Left hindlimb (tissue), 1 donor: ENCODE data around the gene EHD2.
A peak's percentile ranks its signal among the peaks of the same experiment; 100 is the strongest.
"Not testable (repeated sequence)": the region's sequence is repeated elsewhere in the genome, so short reads cannot be mapped to it uniquely, and the experiment has no call there.

Source experiments
- DNase-seq: peaks from one replicate; pipeline ENCODE4 v3.0.0-alpha.2; 2018

EHD2 gene

DNA sequence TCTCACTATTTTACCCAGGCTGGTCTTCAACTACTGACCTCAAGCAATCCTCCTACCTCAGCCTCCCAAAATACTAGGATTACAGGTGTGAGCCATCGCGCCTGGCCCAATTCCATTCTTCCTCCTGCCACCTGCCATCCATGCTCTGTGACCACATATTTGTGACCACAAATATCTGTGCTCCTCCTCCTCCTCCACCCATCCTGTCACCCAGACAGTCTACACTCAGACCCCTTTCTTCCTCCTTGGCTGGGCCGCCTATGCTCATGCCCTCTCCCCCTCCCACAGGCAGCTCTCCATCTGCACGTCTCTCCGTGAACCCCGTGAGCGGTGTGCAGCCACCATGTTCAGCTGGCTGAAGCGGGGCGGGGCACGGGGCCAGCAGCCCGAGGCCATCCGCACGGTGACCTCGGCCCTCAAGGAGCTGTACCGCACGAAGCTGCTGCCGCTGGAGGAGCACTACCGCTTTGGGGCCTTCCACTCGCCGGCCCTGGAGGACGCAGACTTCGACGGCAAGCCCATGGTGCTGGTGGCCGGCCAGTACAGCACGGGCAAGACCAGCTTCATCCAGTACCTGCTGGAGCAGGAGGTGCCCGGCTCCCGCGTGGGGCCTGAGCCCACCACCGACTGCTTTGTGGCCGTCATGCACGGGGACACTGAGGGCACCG, 3.2 kb downstream of the EHD2 start:
- peak; percentile 2 for DNase-seq

DNA sequence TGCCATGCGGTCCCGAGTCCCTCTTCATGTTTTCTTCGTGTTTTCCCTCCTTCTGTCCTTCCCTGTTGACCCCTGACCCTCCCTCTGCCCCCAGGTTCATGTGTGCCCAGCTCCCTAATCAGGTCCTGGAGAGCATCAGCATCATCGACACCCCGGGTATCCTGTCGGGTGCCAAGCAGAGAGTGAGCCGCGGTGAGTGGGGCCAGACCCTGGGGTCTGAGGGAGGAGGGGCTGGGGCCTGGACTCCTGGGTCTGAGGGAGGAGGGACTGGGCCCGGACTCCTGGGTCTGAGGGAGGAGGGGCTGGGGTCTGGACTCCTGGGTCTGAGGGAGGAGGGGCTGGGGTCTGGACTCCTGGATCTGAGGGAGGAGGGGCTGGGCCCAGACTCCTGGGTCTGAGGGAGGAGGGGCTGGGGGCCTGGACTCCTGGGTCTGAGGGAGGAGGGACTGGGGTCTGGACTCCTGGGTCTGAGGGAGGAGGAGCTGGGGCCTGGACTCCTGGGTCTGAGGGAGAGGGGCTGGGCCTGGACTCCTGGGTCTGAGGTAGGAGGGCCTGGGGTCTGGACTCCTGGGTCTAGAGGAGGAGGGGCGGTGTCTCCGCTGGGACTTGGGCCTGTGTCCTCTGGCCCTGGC, 5.3 kb downstream of the EHD2 start:
- peak; percentile 29 for DNase-seq

DNA sequence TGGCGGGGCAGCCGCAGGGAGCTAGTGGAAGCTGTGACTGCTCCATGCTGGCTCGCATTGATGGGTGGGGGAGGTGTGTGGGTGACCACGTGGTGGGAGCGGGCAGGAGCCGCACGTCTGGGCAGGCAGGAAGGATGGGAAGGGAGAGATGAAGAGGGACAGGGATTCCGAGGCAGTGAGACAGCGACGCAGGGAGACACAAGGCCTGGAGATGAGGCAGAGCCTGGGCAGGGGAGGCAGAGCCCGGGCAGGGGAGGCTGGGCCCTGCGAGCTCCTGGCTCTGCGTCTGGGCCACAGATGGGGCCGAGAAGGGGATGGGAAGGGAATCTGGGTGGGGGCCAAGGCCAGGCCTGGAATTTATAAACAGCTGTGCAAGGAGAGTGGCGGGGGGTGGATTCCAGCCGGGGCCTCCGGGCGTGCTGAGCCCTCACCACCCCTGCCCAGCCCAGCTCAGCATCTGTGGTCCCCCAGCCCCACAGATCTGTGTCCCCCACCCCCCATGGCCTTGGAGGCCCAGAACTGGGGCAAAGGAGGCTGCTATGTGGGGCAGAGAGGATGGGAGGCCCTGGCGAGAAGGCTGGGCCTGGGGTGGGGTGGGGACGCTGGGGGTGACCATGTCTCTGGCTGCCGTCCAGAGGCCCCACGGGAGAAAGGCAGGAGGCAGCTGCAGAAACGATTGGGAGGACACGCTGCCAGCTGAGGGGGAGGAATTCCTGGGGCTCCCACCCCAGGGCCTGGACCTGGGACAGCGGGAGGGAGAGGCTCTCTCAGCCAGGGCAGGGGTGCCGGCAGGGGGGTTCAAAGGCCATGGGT, 6.0 kb downstream of the EHD2 start:
- peak; percentile 97 for DNase-seq

DNA sequence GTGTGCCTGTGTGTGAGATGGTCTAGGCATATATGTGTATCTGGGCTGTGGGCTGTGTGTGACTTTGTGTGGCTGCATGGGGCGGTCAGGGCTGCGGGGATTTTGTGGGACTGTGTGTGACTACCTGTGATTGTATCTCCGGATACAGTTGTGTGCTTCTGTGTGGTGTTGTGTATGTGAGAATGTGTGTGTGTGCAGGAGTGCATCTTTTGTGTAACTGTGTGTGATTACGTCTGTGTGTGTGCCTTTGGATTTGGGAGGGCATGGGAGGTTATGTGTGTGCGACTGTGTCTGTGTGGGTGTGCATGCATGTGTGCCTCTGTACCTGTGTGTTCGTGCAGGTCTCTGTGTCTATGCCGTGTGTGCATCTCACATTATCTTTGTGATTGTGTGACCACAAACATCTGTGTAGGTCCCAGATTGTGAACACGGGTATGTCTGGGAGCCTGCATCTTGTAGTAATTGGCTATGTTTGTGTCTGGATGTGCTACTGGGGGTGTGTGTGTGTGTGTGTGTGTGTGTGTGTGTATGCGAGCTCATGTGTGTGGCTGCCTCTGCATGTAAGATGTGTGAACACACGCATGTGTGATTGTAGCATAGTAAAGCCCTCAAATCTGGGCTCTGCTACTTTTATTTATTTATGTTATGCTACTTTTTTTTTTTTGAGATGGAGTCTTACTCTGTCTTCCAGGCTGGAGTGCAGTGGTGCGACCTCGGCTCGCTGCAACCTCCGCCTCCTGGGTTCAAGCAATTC, 7.6 kb downstream of the EHD2 start:
- peak; percentile 35 for DNase-seq

DNA sequence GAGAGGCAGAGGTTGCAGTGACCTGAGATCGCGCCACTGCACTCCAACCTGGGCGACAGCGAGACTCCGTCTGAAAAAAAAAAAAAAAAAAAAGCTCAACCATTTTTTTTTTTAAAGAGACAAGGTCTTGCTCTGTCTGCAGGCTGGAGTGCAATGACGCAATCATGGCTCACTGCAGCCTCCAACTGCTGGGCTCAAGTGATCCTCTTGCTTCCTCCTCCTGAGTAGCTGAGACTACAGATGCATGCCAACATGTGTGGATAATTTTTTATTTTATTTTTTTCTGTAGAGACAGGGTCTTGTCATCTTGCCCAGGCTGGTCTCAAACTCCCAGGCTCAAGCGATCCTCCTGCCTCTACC, 10.3 kb downstream of the EHD2 start:
- DNase-seq, result peak; percentile 76

DNA sequence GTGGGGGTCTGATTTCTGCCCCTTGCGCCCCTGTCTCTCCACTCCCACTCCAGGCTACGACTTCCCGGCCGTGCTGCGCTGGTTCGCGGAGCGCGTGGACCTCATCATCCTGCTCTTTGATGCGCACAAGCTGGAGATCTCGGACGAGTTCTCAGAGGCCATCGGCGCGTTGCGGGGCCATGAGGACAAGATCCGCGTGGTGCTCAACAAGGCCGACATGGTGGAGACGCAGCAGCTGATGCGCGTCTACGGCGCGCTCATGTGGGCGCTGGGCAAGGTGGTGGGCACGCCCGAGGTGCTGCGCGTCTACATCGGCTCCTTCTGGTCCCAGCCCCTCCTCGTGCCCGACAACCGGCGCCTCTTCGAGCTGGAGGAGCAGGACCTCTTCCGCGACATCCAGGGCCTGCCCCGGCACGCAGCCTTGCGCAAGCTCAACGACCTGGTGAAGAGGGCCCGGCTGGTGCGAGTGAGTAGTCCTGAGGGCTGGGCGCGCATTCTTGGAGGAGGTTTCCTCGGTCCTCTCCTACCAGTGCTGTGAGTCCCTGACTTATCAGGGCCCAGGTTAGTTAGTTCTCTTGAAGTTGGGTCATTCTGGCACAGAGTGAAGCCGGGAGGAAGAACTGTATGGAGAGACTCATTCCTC, 12.7 kb downstream of the EHD2 start:
- DNase-seq, result peak; percentile 10

DNA sequence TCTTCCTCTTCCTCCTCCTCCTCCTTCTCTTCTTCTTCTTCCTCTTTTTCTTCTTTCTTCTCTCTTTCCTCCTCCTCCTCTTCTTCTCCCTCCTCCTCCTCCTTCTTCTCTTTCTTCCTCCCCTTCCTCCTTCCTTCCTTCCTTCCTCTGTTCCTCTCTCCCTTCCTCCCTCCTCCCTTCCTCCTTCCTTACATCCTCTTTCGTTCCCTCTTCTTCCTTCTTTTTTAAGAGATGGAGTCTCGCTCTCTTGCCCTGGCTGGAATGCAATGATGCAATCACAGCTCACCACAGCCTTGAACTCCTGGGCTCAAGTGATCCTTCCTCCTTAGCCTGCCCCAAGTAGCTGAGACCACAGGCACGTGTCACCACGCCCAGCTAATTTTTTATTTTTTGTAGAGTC, 13.2 kb downstream of the EHD2 start:
- DNase-seq, result peak; percentile 3

DNA sequence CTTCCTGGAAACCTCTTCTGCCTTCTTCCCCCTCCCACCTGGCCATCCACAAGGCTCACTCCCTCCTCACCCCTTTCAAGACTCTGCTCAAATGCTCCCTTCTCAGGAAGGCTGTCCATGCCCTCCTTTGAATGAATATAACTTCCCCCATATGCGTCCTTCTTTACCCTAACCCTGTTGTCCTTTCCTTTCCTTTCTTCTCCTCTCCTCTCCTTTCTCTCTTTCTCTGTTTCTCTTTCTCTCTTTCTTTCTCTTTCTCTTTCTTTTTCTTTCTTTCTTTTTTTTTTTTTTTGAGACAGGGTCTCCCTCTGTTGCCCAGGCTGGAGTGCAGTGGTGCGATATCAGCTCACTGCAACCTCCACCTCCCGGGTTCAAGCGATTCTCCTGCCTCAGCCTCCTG, 15.1 kb downstream of the EHD2 start:
- DNase-seq, result not testable (repeated sequence)

DNA sequence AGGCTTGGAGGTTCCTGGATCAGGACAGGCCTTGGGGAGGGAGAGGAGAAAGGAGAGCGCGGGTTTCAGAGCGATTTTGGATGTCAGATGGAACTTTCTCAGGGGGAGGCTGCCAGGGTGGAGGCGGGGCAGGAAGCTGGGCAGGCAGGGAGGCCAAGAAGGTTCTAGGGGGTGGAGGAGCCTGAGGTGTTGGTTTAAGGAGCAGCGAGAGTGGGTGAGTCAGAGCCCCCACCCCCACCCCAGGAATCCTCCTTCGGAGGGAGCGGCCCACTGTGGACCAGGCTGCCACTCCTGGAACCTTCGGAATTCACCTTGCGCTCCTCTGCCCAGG, 16.2 kb downstream of the EHD2 start:
- peak; percentile 84 for DNase-seq

DNA sequence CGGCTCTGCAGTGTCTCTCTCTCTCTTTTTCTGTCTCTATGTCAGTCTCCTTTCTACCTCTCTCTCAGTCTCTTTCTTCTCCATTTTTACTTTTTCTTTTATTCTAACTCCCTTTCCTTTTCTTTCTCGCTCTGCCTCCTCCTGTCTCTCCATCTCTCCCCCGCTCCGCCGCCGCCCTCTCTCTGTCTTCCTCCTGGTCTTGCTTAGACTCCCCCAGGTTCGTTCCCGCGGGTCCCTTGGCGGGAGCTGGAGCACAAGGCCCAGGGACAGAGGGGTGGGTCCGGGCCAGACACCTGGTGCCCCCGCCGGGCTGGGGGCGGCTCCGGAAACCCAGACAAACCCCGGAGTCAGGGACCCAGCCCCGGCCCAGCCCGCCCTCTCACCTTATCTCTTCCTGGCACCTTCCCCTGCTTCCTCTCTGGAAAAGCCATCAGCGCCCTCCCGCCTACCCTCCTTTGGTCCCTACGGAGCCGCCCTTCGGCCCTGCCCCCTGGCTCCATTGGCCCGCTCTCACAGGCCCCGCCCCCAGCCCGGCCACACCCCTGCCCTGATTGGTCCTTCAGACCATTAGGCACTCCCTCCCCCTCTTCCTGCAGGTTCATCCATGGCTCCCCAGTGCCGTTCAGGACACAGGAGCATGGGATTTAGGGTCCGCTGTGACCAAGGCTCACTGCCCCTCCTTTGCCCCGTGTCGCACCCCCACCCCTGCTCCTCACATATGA, 16.7 kb downstream of the EHD2 start:
- DNase-seq, result peak; percentile 63

DNA sequence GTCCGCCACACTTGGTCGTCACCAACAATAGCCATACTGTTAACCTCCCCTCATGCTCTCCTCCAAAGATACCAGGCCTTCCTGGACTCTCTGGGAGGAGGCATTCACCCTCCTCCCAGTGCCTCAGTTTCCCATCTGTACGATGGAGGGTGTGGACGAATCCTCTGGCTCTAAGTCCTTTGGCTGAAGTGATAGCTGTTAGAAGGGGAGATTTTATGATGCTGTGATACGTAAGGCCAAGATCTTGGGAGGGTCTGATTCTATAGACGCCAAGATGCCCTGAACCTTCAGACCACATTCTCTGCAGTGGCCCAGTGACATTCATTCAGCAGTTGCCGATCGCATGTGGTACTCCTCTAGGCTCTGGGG, 17.3 kb downstream of the EHD2 start:
- DNase-seq, result no peak

DNA sequence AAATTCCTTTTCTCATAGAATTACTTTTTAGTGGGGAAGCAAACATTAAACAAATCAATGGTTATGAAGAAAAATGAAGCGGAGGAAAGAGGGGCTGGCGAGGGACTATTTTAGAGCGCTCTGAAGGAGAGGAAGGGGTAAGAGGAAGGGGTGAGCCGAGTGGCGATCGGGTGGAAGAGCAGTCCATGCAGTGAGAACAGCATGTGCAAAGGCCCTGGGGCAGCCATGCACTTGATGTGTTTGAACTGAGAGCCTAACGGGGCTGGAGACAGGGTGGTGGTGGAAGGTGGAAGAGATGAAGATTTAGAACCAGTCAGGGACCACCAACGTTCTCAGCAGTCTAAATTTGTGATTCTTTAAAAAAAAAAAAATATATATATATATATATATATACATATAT, 17.7 kb downstream of the EHD2 start:
- DNase-seq, result no peak

DNA sequence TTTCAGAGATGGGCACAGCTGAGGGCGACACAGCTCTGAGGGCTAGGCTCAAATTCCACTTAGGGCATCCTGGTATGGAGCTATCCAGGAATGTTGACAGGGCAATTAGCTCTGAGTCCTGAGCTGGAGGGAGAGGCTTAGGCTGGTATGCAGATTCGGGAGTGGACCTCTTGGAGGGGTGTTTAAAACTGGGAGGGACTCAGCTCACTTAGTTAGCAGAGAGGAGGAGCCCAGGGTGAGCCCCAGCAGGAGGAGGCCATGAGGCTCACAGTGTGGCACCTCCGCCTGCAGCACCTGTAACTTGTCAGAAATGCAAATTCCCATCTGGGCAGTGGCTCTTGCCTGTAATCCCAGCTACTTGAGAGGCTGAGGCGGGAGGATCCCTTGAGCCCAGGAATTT, 21.9 kb downstream of the EHD2 start:
- DNase-seq, result no peak

DNA sequence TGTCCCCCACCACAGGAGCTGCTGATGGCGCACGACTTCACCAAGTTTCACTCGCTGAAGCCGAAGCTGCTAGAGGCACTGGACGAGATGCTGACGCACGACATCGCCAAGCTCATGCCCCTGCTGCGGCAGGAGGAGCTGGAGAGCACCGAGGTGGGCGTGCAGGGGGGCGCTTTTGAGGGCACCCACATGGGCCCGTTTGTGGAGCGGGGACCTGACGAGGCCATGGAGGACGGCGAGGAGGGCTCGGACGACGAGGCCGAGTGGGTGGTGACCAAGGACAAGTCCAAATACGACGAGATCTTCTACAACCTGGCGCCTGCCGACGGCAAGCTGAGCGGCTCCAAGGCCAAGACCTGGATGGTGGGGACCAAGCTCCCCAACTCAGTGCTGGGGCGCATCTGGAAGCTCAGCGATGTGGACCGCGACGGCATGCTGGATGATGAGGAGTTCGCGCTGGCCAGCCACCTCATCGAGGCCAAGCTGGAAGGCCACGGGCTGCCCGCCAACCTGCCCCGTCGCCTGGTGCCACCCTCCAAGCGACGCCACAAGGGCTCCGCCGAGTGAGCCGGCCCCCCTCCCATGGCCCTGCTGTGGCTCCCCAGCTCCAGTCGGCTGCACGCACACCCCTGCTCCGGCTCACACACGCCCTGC, 27.8 kb downstream of the EHD2 start:
- no peak for DNase-seq

DNA sequence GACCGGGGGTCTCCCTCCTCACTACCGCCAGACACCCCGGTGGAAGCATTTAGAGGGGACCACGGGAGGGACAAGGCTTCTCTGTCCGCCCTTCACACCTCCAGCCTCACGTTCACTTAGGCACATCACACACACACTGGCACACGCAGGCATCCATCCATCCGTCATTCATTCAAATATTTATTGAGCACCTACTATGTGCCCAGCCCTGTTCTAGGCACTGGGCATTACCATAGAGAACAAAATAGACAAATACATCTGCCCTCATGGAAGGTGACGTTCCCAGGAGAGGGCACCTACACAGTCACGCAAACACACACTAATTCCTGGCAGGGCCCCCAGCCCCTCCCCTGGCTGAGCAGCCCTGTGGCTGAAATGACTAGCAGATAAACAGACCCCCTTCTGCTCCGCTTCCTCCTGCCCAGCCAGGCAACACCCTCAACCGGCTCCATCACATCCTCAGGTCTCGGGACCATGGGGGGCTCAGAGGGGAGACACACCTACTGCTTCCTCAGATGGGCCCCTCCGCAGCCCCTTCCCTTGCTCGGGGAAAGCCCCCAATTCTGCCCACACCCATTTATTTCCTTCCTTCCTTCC, 28.4 kb downstream of the EHD2 start:
- no peak for DNase-seq

DNA sequence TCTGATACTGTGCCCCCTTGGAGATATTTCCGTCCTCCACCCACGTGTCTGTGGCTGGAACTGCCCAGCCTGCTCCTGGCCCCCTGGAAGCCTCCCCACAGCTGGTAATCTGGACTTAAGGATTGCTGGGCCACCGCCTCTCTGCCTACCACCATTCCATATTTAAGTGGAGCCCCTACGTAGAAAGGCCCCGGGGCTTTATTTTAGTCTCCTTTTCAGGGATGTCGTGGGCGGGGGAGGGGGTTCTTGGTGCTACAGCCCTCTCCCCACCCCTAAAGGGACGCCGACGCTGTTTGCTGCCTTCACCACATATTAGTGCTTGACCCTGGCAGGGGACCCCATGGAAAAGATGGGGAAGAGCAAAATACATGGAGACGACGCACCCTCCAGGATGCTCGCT, 29.4 kb downstream of the EHD2 start:
- peak; percentile 62 for DNase-seq

DNA sequence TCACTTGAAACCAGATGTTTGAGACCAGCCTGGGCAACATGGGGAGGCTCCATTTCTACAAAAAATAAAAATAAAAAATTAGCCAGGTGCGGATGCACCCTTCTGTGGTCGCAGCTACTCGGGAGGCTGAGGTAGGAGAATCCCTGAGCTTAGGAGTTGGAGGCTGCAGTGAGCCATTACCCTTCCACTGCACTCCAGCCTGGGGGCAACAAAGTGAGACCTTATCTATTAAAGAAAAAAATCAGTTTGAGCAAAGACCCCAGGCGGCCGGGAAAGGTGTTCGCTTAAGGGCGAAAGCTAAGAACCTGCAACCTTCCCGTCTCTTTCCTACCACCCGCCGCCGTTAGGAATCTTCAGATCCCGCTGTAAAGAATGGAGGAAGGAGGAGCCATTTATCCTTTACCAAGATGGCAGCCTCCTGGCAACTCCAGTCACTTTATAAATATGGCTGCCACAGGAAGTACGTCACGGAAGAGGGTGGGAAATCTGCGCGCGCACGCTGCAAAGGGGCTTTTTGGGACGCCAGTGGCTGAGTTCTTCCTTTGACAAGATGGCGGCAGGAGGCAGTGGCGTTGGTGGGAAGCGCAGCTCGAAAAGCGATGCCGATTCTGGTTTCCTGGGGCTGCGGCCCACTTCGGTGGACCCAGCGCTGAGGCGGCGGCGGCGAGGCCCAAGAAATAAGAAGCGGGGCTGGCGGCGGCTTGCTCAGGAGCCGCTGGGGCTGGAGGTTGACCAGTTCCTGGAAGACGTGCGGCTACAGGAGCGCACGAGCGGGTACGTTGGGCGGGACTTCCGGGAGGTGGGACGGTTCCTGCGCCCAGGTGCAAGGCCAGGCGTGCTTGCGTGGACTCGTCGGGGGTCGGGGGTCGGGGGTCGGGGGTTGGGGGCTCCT, 32.0 kb downstream of the EHD2 start, which contains the start of gene NOP53:
TSS of gene NOP53 (plus strand) at position 537 of the 892 bp plus-strand sequence. CDS start at position 551, 14 bp downstream.
- DNase-seq, result peak; percentile 97

DNA sequence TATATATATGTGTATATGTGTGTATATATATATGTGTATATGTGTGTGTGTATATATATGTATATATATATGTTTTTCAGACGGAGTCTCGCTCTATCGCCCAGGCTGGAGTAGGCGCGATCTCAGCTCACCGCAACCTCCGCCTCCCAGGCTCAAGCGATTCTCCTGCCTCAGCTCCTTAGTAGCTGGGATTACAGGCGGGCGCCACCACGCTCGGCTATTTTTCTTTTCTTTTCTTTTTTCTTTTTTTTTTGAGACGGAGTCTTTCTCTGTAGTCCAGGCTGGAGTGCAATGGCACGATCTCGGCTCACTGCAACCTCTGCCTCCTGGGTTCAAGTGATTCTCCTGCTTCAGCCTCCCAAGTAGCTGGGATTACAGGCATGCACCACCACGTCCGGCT, 32.9 kb downstream of the EHD2 start:
- DNase-seq, result not testable (repeated sequence)

DNA sequence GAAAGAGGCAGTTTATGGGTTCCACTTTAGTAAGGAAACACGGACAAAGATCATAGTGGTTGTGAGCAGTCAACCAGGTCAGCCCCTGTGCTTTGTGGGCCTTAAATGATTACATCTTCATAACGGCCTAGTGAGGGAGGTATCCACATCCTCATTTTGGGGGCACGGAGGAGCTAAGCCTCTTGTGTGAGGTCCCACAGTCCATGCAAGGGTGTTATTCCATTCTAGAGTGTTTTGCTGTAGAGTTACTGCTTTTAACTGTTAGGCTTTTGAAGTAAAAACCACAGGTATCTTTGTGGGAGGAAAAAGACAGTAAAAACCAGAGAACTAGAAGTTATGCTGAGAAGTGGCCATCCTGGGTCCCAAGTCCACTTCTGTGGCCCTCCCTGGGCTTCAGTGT, 36.1 kb downstream of the EHD2 start:
- no peak for DNase-seq

DNA sequence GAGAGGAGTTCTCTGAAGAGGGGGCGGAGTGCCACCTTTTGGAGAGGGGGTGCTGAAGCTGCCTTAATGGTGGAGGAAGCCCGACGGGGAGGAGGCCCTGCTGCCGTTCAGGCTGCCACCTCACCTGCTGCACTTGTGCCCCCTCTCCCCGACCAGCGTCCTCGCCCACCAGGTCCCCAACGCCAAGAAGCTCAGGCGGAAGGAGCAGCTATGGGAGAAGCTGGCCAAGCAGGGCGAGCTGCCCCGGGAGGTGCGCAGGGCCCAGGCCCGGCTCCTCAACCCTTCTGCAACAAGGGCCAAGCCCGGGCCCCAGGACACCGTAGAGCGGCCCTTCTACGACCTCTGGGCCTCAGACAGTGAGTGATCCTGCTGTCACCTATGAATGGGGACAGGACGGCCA, 37.5 kb downstream of the EHD2 start:
- no peak for DNase-seq
